ENCODE data around the gene KCNMA1. TPM values are rescaled to one million over a fixed set of nuclear protein-coding genes. Genes with fewer than 3 reads are reported as not detected.

Gene KCNMA1
- total and polyA plus RNA-seq, 8 donors = 2.8 to 21.1 (median 4.3) TPM

- Histone ChIP-seq H3K4me3 (no peak overlapping the region), H3K4me1 (no peaks in the 10 kb centered on the region), H3K27me3 (no peaks in the 10 kb centered on the region), H3K9me3 (no peaks in the 10 kb centered on the region), H3K36me3 (no peaks in the 10 kb centered on the region), H3K27ac (no peak overlapping the region)
- DNase-seq = no peak
- ATAC-seq = no peak
- no peak for TF ChIP-seq CTCF (IDR thresholded peaks at IDR 0.05)
- intact Hi-C loops (cut with DNase I) = no loop called here
These were observed 177.7 kb downstream of the KCNMA1 start for GRCh38 chr10:77459905-77460304.

GRCh38 chr10:77458986-77459590, 178.5 kb downstream of the KCNMA1 start:
- Histone ChIP-seq H3K27ac (no peak overlapping the region), H3K4me3 (no peak overlapping the region), H3K36me3 (no peaks in the 10 kb centered on the region), H3K9me3 (no peaks in the 10 kb centered on the region), H3K27me3 (no peaks in the 10 kb centered on the region), H3K4me1 (no peaks in the 10 kb centered on the region)
- no peak for ATAC-seq
- no peak for TF ChIP-seq CTCF (IDR thresholded peaks at IDR 0.05)
- DNase-seq = no peak
- intact Hi-C loops (cut with DNase I) = no loop called here

GRCh38 chr10:77457721-77458120, 179.9 kb downstream of the KCNMA1 start:
- no peaks in the 10 kb centered on the region for H3K36me3 ChIP-seq
- H3K4me1 ChIP-seq = no peaks in the 10 kb centered on the region
- intact Hi-C loops (cut with DNase I) = no loop called here
- DNase-seq = no peak
- no peaks in the 10 kb centered on the region for H3K9me3 ChIP-seq
- no peaks in the 10 kb centered on the region for H3K27me3 ChIP-seq
- no peak overlapping the region for H3K27ac ChIP-seq
- no peak overlapping the region for H3K4me3 ChIP-seq
- ATAC-seq = no peak
- no peak for TF ChIP-seq CTCF (IDR thresholded peaks at IDR 0.05)

- DNase-seq (no peak), ATAC-seq (no peak)
- Histone ChIP-seq H3K4me3 (no peak overlapping the region), H3K27ac (no peak overlapping the region), H3K27me3 (no peaks in the 10 kb centered on the region), H3K4me1 (no peaks in the 10 kb centered on the region), H3K36me3 (no peaks in the 10 kb centered on the region), H3K9me3 (no peaks in the 10 kb centered on the region)
- TF ChIP-seq CTCF (IDR thresholded peaks at IDR 0.05) = no peak
- intact Hi-C loops (cut with DNase I) = no loop called here
These were observed 180.3 kb downstream of the KCNMA1 start for GRCh38 chr10:77457266-77457665.

GRCh38 chr10:77456414-77456813, 181.2 kb downstream of the KCNMA1 start:
- Histone ChIP-seq H3K9me3 (no peaks in the 10 kb centered on the region), H3K4me1 (no peaks in the 10 kb centered on the region), H3K36me3 (no peaks in the 10 kb centered on the region), H3K27me3 (no peaks in the 10 kb centered on the region), H3K4me3 (no peak overlapping the region), H3K27ac (no peak overlapping the region)
- no peak for TF ChIP-seq CTCF (IDR thresholded peaks at IDR 0.05)
- ATAC-seq (no peak), DNase-seq (no peak)
- intact Hi-C loops (cut with DNase I) = no loop called here

Data from left lung (tissue), 10 donors.